Kidney epithelial cell (primary cell): ENCODE results near the gene SINHCAF. TPM values are rescaled to one million over a fixed set of nuclear protein-coding genes. Genes with fewer than 3 reads are reported as not detected.

ENCODE experiments used
- DNase-seq: peaks from one replicate; pipeline ENCODE4 v3.0.0-alpha.2; 2010; ENCODE audit warnings: low read depth
- H3K27me3 ChIP-seq: 2 replicates; pipeline ENCODE4 v1.6.0; 2011; ENCODE audit warnings: low read length; ENCODE audit not compliant: control insufficient read depth, insufficient read depth
- H3K36me3 ChIP-seq: 2 replicates; pipeline ENCODE4 v1.5.1; 2011; ENCODE audit warnings: low read length; ENCODE audit not compliant: control insufficient read depth, insufficient read depth
- H3K4me3 ChIP-seq: 2 replicates; pipeline ENCODE4 v1.5.1; 2011; ENCODE audit warnings: low read depth, mild to moderate bottlenecking, control low read depth, low read length
- total RNA-seq: library from RNA; depleted of rRNA; stranded (reverse); fragments of >200 nt; gene quantifications from 2 replicates; pipeline ENCODE4 v1.2.3, GENCODE V29; 2015
- TF ChIP-seq, protein P1 (sequence below): IDR thresholded peaks from 2 replicates; pipeline ENCODE4 v1.5.1; 2011; ENCODE audit warnings: mild to moderate bottlenecking, moderate library complexity, low read length, control low read depth, inconsistent platforms; ENCODE audit not compliant: insufficient read depth, poor library complexity, severe bottlenecking

Gene SINHCAF
- total RNA-seq, 1 donor from 2014 or later, result 217 TPM

DNA sequence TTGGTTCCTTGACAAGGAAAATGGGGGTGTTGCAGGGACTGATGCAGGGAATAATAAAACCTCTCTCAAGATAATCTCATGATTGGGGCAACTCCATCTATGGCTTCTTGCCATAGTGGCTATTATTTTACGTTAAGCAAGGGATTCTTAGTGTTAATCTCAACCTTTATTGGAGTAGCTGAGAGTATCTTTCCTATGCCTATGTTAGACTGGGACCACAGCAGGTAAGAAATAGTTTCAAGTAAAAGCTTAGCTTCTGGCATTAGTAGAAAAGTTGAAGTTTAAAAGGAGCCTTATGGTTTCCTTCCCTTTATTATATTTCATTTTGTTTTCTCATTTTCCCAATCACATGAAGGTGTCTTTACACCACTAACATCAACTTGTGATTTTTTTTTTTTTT lies 16.7 kb downstream of the SINHCAF start:
- no peak for DNase-seq
- Histone ChIP-seq H3K27me3 (no peaks in the 10 kb centered on the region), H3K4me3 (no peak overlapping the region), H3K36me3 (no peaks in the 10 kb centered on the region)
- TF ChIP-seq, protein P1, sequence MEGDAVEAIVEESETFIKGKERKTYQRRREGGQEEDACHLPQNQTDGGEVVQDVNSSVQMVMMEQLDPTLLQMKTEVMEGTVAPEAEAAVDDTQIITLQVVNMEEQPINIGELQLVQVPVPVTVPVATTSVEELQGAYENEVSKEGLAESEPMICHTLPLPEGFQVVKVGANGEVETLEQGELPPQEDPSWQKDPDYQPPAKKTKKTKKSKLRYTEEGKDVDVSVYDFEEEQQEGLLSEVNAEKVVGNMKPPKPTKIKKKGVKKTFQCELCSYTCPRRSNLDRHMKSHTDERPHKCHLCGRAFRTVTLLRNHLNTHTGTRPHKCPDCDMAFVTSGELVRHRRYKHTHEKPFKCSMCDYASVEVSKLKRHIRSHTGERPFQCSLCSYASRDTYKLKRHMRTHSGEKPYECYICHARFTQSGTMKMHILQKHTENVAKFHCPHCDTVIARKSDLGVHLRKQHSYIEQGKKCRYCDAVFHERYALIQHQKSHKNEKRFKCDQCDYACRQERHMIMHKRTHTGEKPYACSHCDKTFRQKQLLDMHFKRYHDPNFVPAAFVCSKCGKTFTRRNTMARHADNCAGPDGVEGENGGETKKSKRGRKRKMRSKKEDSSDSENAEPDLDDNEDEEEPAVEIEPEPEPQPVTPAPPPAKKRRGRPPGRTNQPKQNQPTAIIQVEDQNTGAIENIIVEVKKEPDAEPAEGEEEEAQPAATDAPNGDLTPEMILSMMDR, result no peak

GRCh38 chr12:31308116-31308515 lies 17.8 kb downstream of the SINHCAF start:
- Histone ChIP-seq H3K27me3 (no peaks in the 10 kb centered on the region), H3K4me3 (no peak overlapping the region), H3K36me3 (no peaks in the 10 kb centered on the region)
- TF ChIP-seq, protein P1, result no peak
- DNase-seq, result no peak

DNA sequence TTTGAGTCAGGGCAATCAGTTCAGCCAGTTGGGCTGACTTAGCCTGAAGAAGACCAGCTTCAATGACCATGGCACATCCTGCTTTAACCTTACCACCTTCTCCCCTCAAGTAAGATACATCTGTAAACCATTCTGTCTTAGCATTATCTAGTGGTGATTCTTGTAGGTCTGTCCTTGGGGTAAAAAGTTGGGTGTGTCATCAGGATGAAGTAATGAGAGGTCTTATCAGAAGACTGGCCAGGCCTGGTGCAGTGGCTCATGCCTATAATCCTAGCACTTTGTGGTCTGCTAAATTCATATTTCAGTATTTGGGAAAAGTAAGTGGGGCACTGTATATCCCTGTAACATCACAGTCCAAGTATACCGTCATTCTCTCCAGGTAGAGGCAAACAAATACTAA lies 19.1 kb downstream of the SINHCAF start:
- Histone ChIP-seq H3K36me3 (no peaks in the 10 kb centered on the region), H3K4me3 (no peak overlapping the region), H3K27me3 (no peaks in the 10 kb centered on the region)
- DNase-seq, result no peak
- TF ChIP-seq, protein P1, result no peak

DNA sequence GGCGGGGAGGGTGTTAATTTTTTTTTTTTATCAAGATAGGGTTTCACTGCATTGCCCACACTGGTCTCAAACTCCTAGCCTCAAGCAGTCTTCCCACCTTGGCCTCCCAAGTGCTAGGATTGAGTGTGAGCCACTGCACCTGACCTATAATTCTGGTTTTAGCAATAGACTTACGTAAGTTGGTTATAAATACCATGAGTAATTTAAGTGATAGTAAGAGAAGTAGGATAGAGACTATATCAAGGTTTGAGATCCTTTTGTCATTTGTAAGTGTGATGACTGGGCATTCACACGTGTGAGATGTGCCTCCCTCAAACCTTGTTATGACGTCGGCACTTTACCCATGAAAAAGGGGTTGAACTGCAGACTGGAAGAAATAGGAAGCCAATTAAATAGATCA lies 22.5 kb downstream of the SINHCAF start:
- DNase-seq, result no peak
- Histone ChIP-seq H3K4me3 (no peak overlapping the region), H3K27me3 (no peaks in the 10 kb centered on the region), H3K36me3 (no peaks in the 10 kb centered on the region)
- TF ChIP-seq, protein P1, result no peak

- no peak overlapping the region for H3K4me3 ChIP-seq
- no peaks in the 10 kb centered on the region for H3K27me3 ChIP-seq
- no peak for DNase-seq
- TF ChIP-seq, protein P1, result no peak
- H3K36me3 ChIP-seq, result peaks cover 2% of the 10 kb centered on the region
These were observed 24.6 kb downstream of the SINHCAF start for GRCh38 chr12:31301311-31301710.

- no peak overlapping the region for H3K4me3 ChIP-seq
- no peak for DNase-seq
- TF ChIP-seq, protein P1, result no peak
- no peaks in the 10 kb centered on the region for H3K27me3 ChIP-seq
- peaks cover 2% of the 10 kb centered on the region for H3K36me3 ChIP-seq
These were observed 25.2 kb downstream of the SINHCAF start for GRCh38 chr12:31300783-31301182.
